ENCODE measurements around the gene FBXO30.

The FBXO30 gene

DNA sequence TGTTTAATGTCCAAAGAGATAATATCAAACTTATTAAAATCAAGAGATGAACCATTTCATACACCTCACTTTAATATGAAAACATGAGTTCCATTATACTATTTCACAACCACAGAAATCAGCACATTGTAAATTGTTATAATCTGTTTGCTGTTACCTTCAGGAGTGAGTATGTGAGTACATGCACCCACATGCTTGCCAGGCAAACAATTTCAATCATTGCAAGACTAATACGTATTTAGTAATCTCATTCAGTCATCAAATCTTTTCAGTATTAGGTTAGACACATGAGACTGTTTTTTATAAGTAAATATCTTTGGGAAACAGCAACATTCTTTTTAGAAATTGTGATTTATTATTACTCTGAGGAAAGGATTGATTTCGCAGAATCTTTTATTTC, 70.0 kb downstream of the FBXO30 start:
- DNase-seq: no peak
